ENCODE results near the gene OR6X1.
"Not testable (repeated sequence)": the region's sequence is repeated elsewhere in the genome, so short reads cannot be mapped to it uniquely, and the experiment has no call there.

OR6X1 gene

GRCh38 chr11:123755344-123755743, 1.0 kb upstream of the OR6X1 start:
- intact Hi-C loops (cut with DNase I; ENCODE audit: low total_unique reads) = no loop called here
- TF ChIP-seq CTCF (IDR thresholded peaks at IDR 0.05) = no peak
- Histone ChIP-seq H3K27ac (no peak overlapping the region), H3K4me1 (no peaks in the 10 kb centered on the region), H3K4me3 (no peak overlapping the region), H3K36me3 (no peaks in the 10 kb centered on the region), H3K27me3 (no peaks in the 10 kb centered on the region), H3K9me3 (no peaks in the 10 kb centered on the region)
- DNase-seq = no peak

- no peaks in the 10 kb centered on the region for H3K9me3 ChIP-seq
- H3K27me3 ChIP-seq = no peaks in the 10 kb centered on the region
- DNase-seq = no peak
- intact Hi-C loops (cut with DNase I; ENCODE audit: low total_unique reads) = no loop called here
- H3K27ac ChIP-seq = no peak overlapping the region
- no peak for TF ChIP-seq CTCF (IDR thresholded peaks at IDR 0.05)
- no peaks in the 10 kb centered on the region for H3K4me1 ChIP-seq
- no peaks in the 10 kb centered on the region for H3K36me3 ChIP-seq
- no peak overlapping the region for H3K4me3 ChIP-seq
These were observed 1.2 kb downstream of the OR6X1 start for GRCh38 chr11:123753110-123753509.

- TF ChIP-seq CTCF (IDR thresholded peaks at IDR 0.05) = no peak
- Histone ChIP-seq H3K27ac (no peak overlapping the region), H3K36me3 (no peaks in the 10 kb centered on the region), H3K27me3 (no peaks in the 10 kb centered on the region), H3K4me1 (no peaks in the 10 kb centered on the region), H3K4me3 (no peak overlapping the region), H3K9me3 (no peaks in the 10 kb centered on the region)
- DNase-seq = no peak
- intact Hi-C loops (cut with DNase I; ENCODE audit: low total_unique reads) = no loop called here
These were observed 2.5 kb downstream of the OR6X1 start for GRCh38 chr11:123751781-123752180.

GRCh38 chr11:123748349-123748748, 6.0 kb downstream of the OR6X1 start:
- H3K36me3 ChIP-seq; H3K4me1 ChIP-seq; H3K4me3 ChIP-seq; H3K27ac ChIP-seq; H3K9me3 ChIP-seq; DNase-seq; H3K27me3 ChIP-seq; intact Hi-C loops (cut with DNase I; ENCODE audit: low total_unique reads): not testable (repeated sequence)

- intact Hi-C loops (cut with DNase I; ENCODE audit: low total_unique reads) = no loop called here
- Histone ChIP-seq H3K9me3 (no peaks in the 10 kb centered on the region), H3K27ac (no peak overlapping the region), H3K36me3 (no peaks in the 10 kb centered on the region), H3K27me3 (no peaks in the 10 kb centered on the region), H3K4me3 (no peak overlapping the region), H3K4me1 (peaks cover 0 to 10% (median 7%) of the 10 kb centered on the region in 4 donors)
- DNase-seq = no peak
- TF ChIP-seq CTCF (IDR thresholded peaks at IDR 0.05) = no peak
These were observed 8.4 kb downstream of the OR6X1 start for GRCh38 chr11:123745764-123746451.

GRCh38 chr11:123742724-123743120, 11.6 kb downstream of the OR6X1 start:
- no peaks in the 10 kb centered on the region for H3K9me3 ChIP-seq
- intact Hi-C loops (cut with DNase I; ENCODE audit: low total_unique reads) = no loop called here
- TF ChIP-seq CTCF (IDR thresholded peaks at IDR 0.05) = no peak
- H3K36me3 ChIP-seq = peaks cover 0 to 10% (median 0%) of the 10 kb centered on the region in 3 donors
- peaks cover 0 to 22% (median 18%) of the 10 kb centered on the region in 4 donors for H3K4me1 ChIP-seq
- no peaks in the 10 kb centered on the region for H3K27me3 ChIP-seq
- H3K4me3 ChIP-seq = peak overlapping the region in 1 of 2 donors; percentile 80
- no peak for DNase-seq
- H3K27ac ChIP-seq = peak overlapping the region in 1 of 2 donors; percentile 81

Measured in tibial artery (tissue), 4 donors.